Transverse colon (tissue), 4 donors: ENCODE data around the gene FNDC3B. TPM values are rescaled to one million over a fixed set of nuclear protein-coding genes. Genes with fewer than 3 reads are reported as not detected.

Experiments used
- DNase-seq: peaks from one replicate; pipeline ENCODE4 v3.0.0-alpha.2; 2019
- H3K27ac ChIP-seq, 4 donors: fragments of 200-600 bp; sonication (generic); 2 replicates each; pipeline ENCODE4 v1.5.1; 2016 to 2018; ENCODE audit warnings: inconsistent platforms in 4 of 4
- H3K27me3 ChIP-seq: fragments of 200-600 bp; sonication (generic); 2 replicates; pipeline ENCODE4 v1.5.1; 2017; ENCODE audit warnings: inconsistent platforms
- H3K36me3 ChIP-seq, 4 donors: fragments of 200-600 bp; sonication (generic); 2 replicates each; pipeline ENCODE4 v1.5.1; 2017 to 2019; ENCODE audit warnings: inconsistent platforms in 4 of 4
- H3K4me1 ChIP-seq, 4 donors: fragments of 200-600 bp; sonication (generic); 2 replicates each; pipeline ENCODE4 v1.5.1; 2017 to 2020; ENCODE audit warnings: inconsistent platforms in 4 of 4
- H3K4me3 ChIP-seq, 4 donors: fragments of 200-600 bp; sonication (generic); 1 replicate in 1 of 4; 2 replicates in 3 of 4; pipeline versions ENCODE4 v1.5.1 to v1.6.1; 2017 to 2019; ENCODE audit warnings: inconsistent platforms in 4 of 4
- H3K9me3 ChIP-seq, 2 donors: fragments of 200-600 bp; sonication (generic); 2 replicates each; pipeline ENCODE4 v1.5.1; 2017 to 2019; ENCODE audit warnings: inconsistent platforms in 2 of 2
- EP300 ChIP-seq: sonication (generic); formaldehyde crosslinking; IDR thresholded peaks from one replicate; pipeline ENCODE4 v1.6.1; 2017; ENCODE audit warnings: antibody characterized with exemption, low read depth
- POLR2A ChIP-seq: fragments of 450-650 bp; IDR thresholded peaks from one replicate; pipeline ENCODE4 v1.6.1; 2016; ENCODE audit warnings: antibody characterized with exemption, mild to moderate bottlenecking, moderate library complexity
- POLR2AphosphoS5 ChIP-seq, 3 donors: sonication (generic); formaldehyde crosslinking; IDR thresholded peaks; one replicate each; pipeline ENCODE4 v1.6.1; 2016; ENCODE audit warnings: antibody characterized with exemption in 3 of 3
- WGBS, 2 donors: methylation state at CpG; one replicate each; pipeline ENCODE4 v1.1.5; 2018; ENCODE audit warnings: low coverage in 1 of 2; 5-methylcytosine and 5-hydroxymethylcytosine counted together
- in situ Hi-C, 4 donors: fragments of 200-750 bp; cut with MboI; loops; one replicate each; pipeline versions ENCODE4 v1.15.0 to v1.15.1; 2017; ENCODE audit warnings: low sequenced_read_pairs in 3 of 4, low pct_ligation_motif_present in 1 of 4, low pct_unique_long_range_greater_than_20kb in 1 of 4
- intact Hi-C: fragments of 100-400 bp; cut with DNase I; formaldehyde crosslinking; loops from one replicate; pipeline ENCODE4 v1.15.1; 2023; ENCODE audit warnings: low total_unique reads
- total RNA-seq, 4 donors: library from RNA; depleted of rRNA; stranded (reverse); fragments of >200 nt; gene quantifications; one replicate each; pipeline ENCODE4 v1.1.0, GENCODE V29; 2016
- TF ChIP-seq, protein P1 (sequence below), 5 experiments: fragments of 200-600 bp in 3 of 5; fragments of 450-650 bp in 2 of 5; sonication (generic) in 3 of 5; IDR thresholded peaks; 1 replicate in 2 of 5; 2 replicates in 3 of 5; pipeline ENCODE4 v1.5.1; 2016 to 2017; ENCODE audit warnings: antibody characterized with exemption in 5 of 5, inconsistent platforms in 3 of 5, mild to moderate bottlenecking in 2 of 5, moderate library complexity in 1 of 5

The FNDC3B gene
- total RNA-seq, 4 donors from 2014 or later = 28.5 to 85.7 (median 44.5) TPM

DNA sequence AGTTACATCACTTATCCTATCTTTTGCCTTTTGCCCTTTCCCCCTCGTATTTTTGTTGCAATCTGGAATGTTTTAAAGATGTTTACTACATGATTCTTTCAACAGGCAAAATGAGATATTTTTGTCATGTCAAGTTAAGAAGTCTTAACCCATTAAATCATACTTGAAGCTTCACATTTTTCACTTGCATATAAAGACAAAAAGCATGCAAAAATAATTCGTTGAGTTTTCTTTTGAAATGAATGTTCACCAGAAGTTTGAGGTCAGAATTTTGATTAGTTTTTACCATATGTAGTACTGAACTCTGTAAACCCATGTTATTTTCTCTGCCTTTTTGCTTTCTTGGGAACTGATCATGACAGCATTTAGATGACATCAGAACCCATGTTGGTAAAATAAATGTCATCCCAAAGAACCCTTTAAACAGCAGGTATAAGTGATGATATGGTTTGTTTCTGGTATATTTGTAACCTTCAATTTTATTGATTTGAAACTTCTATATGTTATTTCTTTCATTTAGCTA is 220.4 kb downstream of the FNDC3B start:
- Histone ChIP-seq H3K9me3 (no peaks in the 10 kb centered on the region), H3K4me3 (no peak overlapping the region), H3K36me3 (peaks cover 0 to 4% (median 0%) of the 10 kb centered on the region in 4 donors), H3K4me1 (peaks cover 8 to 42% (median 21%) of the 10 kb centered on the region in 4 donors), H3K27me3 (no peaks in the 10 kb centered on the region), H3K27ac (peak overlapping the region; percentile 52 to 84 (median 62))
- no peak for DNase-seq
- intact Hi-C loops (no loop called here), in situ Hi-C loops (no loop called here)
- whole genome bisulfite sequencing, 2 donors = 43 to 45% methylated on average over 2 of the region's 2 CpGs
- TF ChIP-seq, protein P1, sequence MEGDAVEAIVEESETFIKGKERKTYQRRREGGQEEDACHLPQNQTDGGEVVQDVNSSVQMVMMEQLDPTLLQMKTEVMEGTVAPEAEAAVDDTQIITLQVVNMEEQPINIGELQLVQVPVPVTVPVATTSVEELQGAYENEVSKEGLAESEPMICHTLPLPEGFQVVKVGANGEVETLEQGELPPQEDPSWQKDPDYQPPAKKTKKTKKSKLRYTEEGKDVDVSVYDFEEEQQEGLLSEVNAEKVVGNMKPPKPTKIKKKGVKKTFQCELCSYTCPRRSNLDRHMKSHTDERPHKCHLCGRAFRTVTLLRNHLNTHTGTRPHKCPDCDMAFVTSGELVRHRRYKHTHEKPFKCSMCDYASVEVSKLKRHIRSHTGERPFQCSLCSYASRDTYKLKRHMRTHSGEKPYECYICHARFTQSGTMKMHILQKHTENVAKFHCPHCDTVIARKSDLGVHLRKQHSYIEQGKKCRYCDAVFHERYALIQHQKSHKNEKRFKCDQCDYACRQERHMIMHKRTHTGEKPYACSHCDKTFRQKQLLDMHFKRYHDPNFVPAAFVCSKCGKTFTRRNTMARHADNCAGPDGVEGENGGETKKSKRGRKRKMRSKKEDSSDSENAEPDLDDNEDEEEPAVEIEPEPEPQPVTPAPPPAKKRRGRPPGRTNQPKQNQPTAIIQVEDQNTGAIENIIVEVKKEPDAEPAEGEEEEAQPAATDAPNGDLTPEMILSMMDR (IDR thresholded peaks at IDR 0.05) = no peak
- TF ChIP-seq POLR2AphosphoS5 (IDR thresholded peaks at IDR 0.05) (no peak), POLR2A (no peak), EP300 (no peak)

DNA sequence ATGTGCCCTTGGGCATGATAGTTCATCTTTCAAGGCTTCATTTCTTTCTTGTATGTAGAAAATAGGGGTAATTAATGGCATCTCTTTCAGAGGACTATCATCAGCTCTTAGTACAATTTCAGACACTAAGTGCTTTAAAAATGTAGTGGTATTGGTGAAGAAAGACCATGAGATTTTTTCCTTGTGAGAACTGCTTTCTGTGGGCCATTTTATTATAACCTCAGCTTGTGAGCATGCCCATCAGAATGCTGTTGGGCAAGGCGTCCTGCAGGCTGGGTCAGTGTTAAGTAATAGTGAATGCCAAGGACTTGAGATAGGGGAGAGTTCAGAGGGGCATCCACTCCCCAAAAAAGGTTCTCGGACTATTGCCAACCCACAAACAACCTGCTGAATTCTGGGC is 221.0 kb downstream of the FNDC3B start:
- DNase-seq = no peak
- H3K36me3 ChIP-seq = peaks cover 0 to 4% (median 0%) of the 10 kb centered on the region in 4 donors
- no peaks in the 10 kb centered on the region for H3K9me3 ChIP-seq
- WGBS, 2 donors = 80 to 96% methylated on average over 1 to 2 of the region's 2 CpGs
- no peaks in the 10 kb centered on the region for H3K27me3 ChIP-seq
- peaks cover 8 to 42% (median 21%) of the 10 kb centered on the region in 4 donors for H3K4me1 ChIP-seq
- intact Hi-C loops = no loop called here
- no peak overlapping the region for H3K4me3 ChIP-seq
- in situ Hi-C loops = no loop called here
- no peak for TF ChIP-seq POLR2A
- TF ChIP-seq, protein P1 (IDR thresholded peaks at IDR 0.05) = no peak
- TF ChIP-seq POLR2AphosphoS5 (IDR thresholded peaks at IDR 0.05) = no peak
- no peak for TF ChIP-seq EP300
- peak overlapping the region; percentile 30 to 84 (median 58) for H3K27ac ChIP-seq

DNA sequence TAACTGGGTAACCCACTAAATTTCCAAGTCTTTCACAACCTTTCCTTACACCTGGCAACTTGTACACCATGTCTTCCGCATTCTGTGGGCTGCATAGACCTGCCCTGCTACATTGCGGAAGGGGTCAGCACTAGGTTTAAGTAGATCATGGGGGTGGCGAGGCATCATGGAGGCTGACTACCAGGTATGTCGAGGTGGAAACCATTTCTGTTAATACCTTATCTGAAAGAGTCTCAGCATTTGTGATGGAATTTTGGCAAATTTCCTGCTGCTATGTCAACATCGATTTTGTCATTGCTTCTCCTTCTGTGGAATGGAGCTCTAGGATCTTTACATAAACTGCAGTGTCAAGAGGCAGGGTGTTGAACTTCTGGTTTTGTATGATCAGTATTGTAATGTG is 221.7 kb downstream of the FNDC3B start:
- intact Hi-C loops = no loop called here
- H3K36me3 ChIP-seq = peaks cover 0 to 4% (median 0%) of the 10 kb centered on the region in 4 donors
- H3K9me3 ChIP-seq = no peaks in the 10 kb centered on the region
- no peak overlapping the region for H3K4me3 ChIP-seq
- no peak for DNase-seq
- in situ Hi-C loops = no loop called here
- peak overlapping the region in 2 of 4 donors; percentile 63 to 84 for H3K27ac ChIP-seq
- peaks cover 3 to 35% (median 19%) of the 10 kb centered on the region in 4 donors for H3K4me1 ChIP-seq
- 95 to 96% methylated on average over 2 to 5 of the region's 5 CpGs for WGBS, 2 donors
- no peak for TF ChIP-seq EP300
- no peak for TF ChIP-seq POLR2A
- TF ChIP-seq POLR2AphosphoS5 (IDR thresholded peaks at IDR 0.05) = no peak
- TF ChIP-seq, protein P1 (IDR thresholded peaks at IDR 0.05) = no peak
- H3K27me3 ChIP-seq = no peaks in the 10 kb centered on the region

DNA sequence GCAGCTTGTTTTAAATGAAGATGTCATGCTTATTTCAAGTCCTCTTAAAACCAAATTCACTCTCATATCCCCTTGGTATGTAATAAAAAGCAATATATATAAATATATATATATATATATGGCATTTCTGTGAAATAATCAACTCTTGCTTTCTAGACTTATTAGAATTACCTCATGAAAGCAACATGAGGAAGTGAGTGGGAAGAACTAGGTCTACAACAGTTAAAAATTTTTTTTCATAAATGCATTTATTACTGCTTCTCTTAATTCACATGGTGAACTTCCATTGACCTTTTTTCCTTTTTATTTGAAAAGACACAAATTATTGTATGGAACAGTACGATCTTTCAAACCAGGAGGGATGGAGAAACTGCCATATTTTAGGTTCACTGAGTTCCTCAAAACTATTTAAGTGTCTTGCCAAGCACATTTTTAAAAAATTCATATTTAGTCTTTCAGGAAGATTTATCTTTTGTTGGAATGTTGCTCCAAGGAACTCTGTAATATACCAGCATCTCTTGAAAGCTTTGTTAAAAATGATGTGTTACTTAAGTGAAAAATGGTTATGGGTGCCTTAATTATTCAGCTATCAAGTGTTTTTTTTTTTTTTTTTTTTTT is 223.7 kb downstream of the FNDC3B start:
- Histone ChIP-seq H3K27me3 (no peaks in the 10 kb centered on the region), H3K9me3 (no peaks in the 10 kb centered on the region), H3K27ac (no peak overlapping the region), H3K4me1 (peaks cover 3 to 25% (median 14%) of the 10 kb centered on the region in 4 donors), H3K36me3 (peaks cover 0 to 4% (median 0%) of the 10 kb centered on the region in 4 donors), H3K4me3 (no peak overlapping the region)
- WGBS, 2 donors = 83 to 100% methylated on average over 1 of the region's 1 CpG
- intact Hi-C loops = no loop called here
- in situ Hi-C loops = no loop called here
- TF ChIP-seq POLR2A (no peak), POLR2AphosphoS5 (IDR thresholded peaks at IDR 0.05) (no peak), EP300 (no peak)
- TF ChIP-seq, protein P1 (IDR thresholded peaks at IDR 0.05) = no peak
- DNase-seq = no peak
